GM21447 (cell line): Measurements from ENCODE around the gene CLDN4.

ENCODE experiments used
- ATAC-seq: cut with Tn5 transposase; IDR thresholded peaks from one replicate; pipeline ENCODE4 v1.9.1; 2021; ENCODE audit not compliant: unreplicated experiment

CLDN4 gene

DNA sequence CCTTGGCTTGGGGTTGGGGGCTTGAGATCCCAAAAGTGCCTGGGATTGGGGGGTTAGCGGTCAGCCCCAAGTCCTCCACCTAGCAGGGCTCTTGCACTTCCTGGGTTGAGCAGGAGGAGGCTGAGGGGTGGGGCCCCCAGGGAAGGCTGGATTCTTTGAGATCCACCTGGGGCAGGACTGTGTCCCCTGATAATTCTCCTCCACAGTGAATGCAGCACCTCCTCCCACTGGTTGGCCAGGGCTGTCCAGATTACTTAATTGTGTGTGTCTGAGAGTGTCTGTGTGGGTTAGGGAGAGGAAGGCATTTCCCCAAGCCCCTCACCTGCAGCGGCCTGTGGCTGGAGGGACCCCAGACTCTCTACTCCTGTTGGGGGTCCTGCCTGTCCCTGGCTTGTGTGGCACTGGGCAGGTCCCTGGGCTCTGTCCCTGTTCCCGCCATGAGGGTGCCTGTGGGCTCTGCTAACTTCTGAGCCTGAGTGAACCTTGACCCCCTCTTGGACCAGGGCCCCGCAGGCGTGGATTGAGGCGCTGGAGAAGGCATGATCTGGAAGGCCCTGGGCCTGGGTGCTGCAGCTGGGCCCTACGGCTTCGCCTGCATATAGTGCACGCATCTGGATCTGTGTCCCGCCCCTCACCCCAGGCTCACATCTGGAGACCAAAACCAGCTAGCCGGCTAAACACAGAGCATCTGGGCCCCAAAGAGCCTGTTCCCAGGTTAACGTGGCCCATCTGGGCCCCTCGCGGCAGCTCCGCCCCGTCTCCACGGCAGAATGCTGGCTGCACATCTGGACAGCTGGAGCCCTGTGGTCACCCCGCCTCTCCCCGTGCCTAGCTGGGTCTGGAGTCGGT, 40.6 kb downstream of the CLDN4 start:
- ATAC-seq, result no peak

DNA sequence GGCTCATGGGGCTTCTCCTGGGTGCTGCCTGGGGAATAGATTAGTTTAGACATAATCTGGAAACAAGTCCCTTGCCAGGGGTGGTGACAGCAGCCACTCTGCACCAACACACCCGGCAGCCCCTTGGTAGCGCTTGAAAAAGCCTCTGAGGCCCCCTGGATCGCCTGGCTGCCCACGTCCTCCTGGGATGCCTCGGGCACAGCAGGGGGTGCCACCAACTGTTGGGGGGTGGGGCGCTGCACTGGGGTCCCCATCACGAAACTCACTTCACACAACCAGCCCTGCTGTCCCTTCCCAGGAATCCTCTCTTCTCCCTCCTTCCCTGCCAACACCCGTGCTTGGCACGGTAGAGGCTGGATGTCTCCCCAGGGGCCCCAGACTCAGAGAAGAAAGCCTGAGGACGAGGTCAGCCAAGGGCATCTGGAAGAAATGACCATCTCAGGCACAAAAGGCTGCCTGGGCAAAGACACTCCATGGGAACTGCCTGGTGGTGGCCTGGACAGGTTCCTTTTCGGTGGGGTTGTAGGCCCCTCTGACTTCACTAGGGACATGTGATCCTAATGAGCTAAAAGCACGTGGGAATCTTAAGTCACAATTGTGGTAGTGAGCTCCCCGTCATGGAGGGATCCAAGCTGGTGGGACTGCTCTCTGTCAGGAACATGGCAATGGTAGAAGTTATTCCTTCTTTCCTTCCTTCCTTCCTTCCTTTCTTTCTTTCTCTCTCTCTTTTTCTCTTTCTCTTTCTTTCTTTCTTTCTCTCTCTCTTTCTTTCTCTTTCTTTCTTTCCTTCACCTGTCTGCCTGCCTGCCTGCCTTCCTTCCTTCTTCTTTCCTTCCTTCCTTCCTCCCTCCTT, 41.5 kb downstream of the CLDN4 start:
- ATAC-seq, result no peak

DNA sequence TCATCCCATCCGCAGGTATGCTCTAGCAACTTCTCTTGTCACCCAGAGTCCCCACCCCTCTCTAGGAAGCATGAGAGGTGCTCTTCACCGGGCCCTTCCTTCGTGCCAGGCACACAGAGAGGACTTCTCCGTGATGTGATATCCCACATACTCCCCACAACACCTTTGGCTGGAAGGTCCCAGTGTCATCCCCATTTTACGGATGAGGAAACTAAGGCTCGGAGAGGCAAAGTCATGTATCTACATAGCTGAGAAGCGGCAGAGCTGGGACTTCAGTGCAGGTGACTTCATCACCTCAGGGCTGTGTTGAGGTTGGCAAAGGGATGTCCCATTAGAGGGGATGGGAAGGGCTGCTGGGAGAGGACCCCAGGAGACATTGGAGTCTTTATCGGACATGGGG, 45.6 kb downstream of the CLDN4 start:
- no peak for ATAC-seq

DNA sequence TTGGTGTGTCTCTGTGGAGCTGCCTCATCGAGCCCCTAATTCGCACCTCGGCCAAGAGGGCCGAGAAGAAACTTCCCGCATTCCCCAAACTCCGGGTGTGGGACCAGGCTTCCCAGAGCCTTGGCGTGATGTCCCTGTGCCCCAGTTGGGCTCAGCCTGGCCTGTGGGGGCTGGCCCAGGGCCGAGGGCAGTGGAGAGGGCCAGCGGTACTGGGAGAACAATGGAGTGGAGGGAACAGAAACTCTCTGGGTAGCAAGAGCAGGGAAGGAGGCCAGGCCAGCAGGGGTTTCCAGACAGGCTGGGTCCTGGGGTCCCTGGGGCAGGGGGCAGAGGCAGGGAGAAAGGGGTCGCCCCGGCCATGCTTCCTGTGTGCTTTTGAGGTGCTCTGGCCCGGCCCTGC, 46.2 kb downstream of the CLDN4 start:
- no peak for ATAC-seq

DNA sequence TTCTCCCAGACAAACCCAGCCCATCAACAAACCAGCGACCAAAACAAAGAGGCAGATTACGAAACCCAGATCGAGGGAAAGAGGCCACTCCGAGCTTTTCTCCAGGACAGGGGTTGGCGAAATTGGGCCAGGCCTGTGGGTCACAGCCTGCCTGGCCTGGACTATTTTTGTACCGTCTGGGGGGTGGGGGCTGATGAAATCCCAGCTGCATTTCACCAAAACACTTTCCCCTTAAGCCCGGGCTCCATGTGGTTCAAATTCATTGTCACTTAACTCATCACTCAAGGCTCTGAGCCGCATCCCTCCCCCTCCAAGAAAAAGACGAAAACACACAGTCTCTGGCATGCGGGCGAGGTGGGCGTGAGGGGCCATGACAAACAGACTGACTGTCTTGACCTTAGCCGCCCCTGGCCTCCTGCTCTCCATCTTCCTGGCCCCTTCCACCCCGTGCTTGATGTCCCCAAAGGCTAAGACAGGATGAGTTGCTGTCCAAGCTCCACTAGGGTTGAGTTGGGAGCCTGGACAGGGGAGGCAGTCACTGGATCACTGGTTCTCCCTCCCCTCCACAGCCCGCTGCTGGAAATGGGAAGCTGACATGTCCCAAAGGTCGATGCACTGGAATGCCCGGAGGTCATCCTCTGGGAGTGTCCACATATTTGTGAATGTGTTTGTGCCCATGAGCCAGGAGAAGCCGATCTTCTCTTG, 49.3 kb downstream of the CLDN4 start:
- ATAC-seq, result no peak

DNA sequence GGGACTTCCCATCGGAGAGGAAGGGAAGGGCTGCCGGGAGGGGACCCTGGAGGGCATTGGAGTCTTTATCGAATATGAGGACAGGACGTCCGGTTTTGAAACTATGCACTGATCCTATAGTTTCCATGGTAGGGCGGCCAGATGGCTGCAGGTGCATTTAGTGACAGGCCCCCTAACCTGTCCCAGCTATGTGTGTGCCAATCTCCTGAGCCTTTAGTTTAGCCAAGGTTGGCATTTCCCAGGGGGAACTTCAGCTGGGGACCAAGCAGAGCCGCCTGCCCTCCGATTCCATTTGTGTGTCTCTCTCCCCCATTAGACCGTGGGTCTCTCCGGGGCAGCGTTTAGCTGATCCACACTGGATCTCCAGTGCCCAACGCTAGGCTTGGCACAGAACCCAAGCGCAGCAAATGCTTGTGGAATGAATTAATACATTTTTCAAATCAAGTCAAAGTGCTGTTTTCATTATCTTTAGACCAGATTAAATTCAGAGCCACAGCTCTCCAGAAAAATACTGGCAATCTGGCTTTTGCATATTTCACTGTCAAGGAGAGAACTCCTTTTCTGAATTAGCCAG, 50.0 kb downstream of the CLDN4 start:
- no peak for ATAC-seq

DNA sequence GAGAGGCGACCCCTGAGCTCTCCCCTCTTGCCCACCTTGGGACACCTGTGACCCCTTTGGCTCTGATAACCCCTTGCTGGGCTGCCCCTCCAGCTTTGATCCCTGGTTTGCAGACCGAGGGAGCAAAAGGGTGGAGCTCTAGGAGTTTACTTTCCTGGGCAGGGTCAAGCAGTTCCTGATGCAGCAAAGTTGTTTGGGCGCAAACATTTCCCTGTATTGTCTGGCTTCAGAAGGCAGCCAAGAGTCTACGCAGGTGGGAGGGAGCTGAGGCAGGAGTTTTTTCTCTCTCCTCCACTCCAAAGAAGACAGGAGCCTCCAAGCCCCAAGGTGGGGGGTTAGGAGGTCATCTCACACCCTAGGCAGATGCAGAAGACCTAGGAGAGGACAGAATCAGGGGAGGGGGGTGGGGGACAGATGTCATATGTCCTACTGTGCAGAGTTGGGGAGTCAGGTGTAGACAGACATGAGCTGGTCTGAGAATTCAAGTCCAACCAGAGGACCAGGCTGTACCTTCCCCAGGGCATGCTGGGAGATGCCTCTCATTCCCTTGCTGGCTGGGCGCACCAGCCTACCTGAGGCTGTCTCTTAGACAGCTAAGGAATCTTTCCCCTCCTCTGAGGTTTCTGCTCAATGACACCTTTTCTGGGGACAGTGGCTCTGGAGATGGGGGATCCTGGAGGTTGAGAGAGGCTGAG, 50.7 kb downstream of the CLDN4 start:
- ATAC-seq, result no peak

DNA sequence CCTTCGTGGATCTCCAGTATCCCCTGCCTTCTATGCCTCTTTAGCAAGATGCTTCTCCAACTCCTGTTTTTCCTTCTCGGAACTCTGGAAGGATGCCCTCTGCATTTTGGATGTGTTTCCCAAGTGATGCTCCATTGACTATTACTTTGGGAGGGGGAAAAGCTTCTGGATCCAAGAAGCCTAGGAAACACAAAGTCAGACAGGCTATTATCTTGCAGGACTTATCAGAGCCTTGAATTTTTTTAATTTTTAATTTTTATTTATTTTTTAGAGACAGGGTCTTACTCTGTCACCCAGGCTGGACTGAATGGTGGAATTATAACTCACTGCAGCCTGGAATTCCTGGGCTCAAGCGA, 51.2 kb downstream of the CLDN4 start:
- ATAC-seq, result no peak
